ENCODE results near the gene OXNAD1.

GRCh38 chr3:16243706-16244490, 21.1 kb upstream of the OXNAD1 start:
- TF ChIP-seq EP300 (IDR thresholded peaks at IDR 0.05) (no peak), CTCF (IDR thresholded peaks at IDR 0.05) (no peak), POLR2AphosphoS5 (IDR thresholded peaks at IDR 0.05) (no peak), POLR2A (IDR thresholded peaks at IDR 0.05) (no peak)
